Measurements from ENCODE around the gene ORAI1.
"Not testable (repeated sequence)": the region's sequence is repeated elsewhere in the genome, so short reads cannot be mapped to it uniquely, and the experiment has no call there.

Gene ORAI1

DNA sequence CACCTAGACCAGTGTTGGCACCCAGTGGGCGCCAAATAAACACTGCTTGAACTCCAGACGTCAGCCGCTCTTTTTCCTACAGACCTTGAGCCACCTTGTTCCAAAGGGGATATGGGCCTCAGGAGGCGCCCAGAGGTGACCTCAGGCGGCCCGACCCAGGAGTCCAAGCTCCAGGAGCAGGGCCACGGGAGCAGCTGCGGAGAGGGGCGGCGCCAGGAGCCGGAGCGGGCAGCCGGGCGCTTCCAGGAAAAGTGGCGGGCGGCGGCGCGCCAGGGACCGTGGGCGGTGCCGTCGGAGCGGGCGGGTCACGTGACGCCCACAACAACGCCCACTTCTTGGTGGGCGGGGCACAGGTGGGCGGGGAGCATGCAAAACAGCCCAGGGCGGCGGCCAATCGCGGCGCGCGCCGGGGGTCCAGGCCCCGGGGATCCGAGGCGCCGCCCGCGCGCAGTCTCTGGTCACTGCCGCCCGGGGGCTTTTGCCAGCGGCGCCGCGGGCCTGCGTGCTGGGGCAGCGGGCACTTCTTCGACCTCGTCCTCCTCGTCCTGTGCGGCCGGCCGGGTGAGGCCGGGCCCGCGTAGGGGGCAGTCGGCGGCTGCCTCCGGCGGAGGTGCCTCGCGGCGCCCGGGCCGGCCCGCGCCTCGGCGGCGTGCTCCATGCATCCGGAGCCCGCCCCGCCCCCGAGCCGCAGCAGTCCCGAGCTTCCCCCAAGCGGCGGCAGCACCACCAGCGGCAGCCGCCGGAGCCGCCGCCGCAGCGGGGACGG lies at the start of gene ORAI1:
TSS of gene ORAI1 (plus strand) at position 444 of the 766 bp plus-strand sequence.
- in situ Hi-C loops (cut with MboI; ENCODE audit: low sequenced_read_pairs) = no loop called here

DNA sequence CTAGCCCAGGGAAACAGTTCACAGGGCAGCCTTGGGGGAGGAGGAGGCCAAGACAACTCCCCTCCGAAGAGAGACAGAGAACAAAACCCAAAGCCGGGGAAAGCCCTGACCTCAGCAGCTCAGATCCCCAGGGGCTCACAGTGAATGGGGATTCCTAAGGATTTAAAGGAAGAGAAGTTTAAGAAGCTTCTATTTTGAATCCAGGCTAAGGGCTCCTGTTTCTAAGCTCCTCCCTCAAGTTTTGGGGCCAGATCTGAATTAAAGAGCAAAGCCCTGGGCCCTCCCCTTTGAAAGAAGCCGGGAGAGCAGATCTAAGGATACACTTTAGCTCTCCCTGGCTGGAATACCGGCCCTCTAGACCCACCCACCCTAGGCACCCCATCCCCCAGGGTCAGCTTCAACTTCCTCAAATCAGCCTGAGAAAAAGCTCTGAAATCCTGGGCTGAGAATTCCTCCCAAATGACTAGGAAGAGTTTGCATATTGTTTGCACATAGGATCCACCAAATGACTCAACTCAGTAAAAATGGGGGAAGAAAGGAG lies 49.4 kb upstream of the ORAI1 start:
- in situ Hi-C loops (cut with MboI; ENCODE audit: low sequenced_read_pairs) = no loop called here

- in situ Hi-C loops (cut with MboI; ENCODE audit: low sequenced_read_pairs) = no loop called here
These were observed 48.7 kb upstream of the ORAI1 start for GRCh38 chr12:121577443-121578180.

- in situ Hi-C loops (cut with MboI; ENCODE audit: low sequenced_read_pairs) = no loop called here
These were observed 47.8 kb upstream of the ORAI1 start for GRCh38 chr12:121578230-121579189.

- in situ Hi-C loops (cut with MboI; ENCODE audit: low sequenced_read_pairs) = no loop called here
These were observed 47.0 kb upstream of the ORAI1 start for GRCh38 chr12:121579190-121579791.

GRCh38 chr12:121579981-121580868 lies 46.1 kb upstream of the ORAI1 start:
- in situ Hi-C loops (cut with MboI; ENCODE audit: low sequenced_read_pairs) = no loop called here

- in situ Hi-C loops (cut with MboI; ENCODE audit: low sequenced_read_pairs) = no loop called here
These were observed 45.2 kb upstream of the ORAI1 start, which contains the start of gene KDM2B for GRCh38 chr12:121580959-121581685. KDM2B (minus strand) TSS chr12:121581023; CDS start chr12:121580911, 112 bp downstream.

- in situ Hi-C loops (cut with MboI; ENCODE audit: low sequenced_read_pairs) = no loop called here
These were observed 44.5 kb upstream of the ORAI1 start for GRCh38 chr12:121581686-121582429.

DNA sequence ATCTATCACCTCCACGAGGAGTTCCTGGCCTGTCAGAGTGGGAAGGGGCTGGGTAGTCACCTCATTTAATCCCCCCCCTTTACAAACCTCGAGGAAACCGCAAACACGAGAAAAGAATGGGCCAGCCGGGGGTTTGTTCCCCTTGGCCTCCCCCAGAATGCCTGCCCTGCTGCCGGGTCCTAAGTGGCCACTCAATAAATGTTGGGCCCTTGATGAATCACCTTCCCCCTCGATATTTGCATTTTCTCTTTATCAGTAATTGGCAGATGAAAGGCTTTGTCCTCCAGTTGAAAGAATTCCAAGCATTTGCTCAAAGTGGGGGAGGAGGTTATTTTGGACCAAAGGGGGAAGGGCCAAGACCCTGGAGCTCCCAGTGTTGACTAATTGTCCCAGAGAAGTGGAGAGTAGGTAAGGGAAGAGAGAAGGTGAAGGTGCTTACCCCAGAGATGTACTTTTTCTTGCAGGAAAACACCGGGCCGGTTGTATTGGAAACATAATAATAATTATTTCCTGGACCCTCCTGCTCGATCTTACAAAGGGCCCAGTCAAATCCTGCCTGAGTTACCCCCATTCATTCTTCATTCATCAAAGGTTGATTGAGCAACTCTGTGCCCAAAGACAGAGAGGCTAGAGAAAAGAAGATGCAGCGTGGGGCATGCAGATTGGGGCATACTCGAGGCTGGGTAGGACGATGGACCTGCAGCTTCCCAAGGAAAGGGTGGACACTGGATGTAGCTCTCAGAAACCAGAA lies 43.6 kb upstream of the ORAI1 start:
- in situ Hi-C loops (cut with MboI; ENCODE audit: low sequenced_read_pairs) = no loop called here

GRCh38 chr12:121583334-121583661 lies 43.0 kb upstream of the ORAI1 start:
- in situ Hi-C loops (cut with MboI; ENCODE audit: low sequenced_read_pairs) = not testable (repeated sequence)

DNA sequence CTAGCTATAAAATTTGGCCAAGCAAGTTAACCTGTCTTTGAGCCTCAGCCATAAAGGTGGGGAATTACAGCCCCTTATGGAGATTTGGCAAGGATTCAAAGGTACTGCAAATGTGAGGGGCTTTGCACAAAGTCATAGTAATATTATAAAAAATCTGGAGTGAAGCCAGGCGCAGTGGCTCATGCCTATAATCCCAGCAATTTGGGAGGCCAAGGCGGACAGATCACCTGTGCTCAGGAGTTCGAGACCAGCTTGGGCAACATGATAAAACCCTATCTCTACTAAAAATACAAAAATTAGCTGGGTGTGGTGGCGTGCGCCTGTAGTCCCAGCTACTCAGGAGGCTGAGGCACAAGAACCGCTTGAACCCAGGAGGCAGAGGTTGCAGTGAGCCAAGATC lies 41.4 kb upstream of the ORAI1 start:
- in situ Hi-C loops (cut with MboI; ENCODE audit: low sequenced_read_pairs) = not testable (repeated sequence)

DNA sequence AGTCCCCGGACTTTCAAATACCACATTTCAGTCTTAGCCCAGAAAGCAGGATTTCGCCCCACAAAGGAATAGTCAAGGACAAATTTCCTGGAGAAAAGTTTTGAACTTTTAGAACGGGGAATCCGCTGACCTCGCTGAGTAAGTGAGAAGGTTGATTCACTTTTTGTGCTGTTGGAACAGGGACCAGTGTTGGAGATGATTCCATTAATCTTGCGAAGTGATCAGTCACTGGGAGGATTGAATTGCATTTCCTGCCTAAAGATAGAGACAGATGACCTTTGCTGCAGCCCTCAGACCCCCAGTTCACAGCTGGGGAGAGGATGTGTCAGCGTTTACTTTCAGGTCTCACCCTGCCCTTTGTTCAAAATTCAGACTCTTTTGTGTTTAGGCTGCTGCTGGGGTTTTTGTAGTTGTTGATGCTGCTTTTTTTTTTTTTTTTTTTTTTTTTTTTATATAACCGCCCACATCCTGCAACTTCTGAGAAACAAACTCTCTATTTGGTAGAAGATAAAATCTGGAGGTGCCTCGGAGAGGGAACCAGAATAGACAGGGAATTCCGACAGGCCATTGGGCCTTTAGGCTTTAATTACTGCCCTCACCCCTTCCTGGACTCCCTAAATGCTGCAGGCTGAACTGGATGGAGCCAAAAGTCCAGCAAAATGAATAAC lies 35.7 kb upstream of the ORAI1 start:
- in situ Hi-C loops (cut with MboI; ENCODE audit: low sequenced_read_pairs) = no loop called here

GRCh38 chr12:121592320-121592719 lies 34.0 kb upstream of the ORAI1 start:
- in situ Hi-C loops (cut with MboI; ENCODE audit: low sequenced_read_pairs) = no loop called here

DNA sequence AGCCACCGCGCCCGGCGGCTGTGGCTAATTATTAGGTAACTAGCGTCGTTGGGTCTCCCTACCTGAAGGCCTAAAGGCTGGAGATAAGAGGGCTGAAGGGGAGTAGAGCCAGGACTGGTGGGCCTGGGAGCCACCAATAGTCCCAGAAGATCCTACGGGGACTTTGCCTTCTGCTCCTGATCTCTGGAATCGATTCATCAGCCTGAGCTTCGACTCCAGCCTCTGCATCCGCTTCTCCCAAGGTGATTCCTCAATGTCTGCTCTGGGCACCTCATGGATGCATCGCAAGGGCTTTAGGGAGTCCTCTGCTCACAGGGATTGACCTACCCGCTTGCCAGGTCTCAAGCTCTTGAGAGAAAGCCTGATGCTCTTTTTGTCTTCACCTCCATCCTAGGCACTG lies 30.8 kb upstream of the ORAI1 start:
- in situ Hi-C loops (cut with MboI; ENCODE audit: low sequenced_read_pairs) = no loop called here

- in situ Hi-C loops (cut with MboI; ENCODE audit: low sequenced_read_pairs) = no loop called here
These were observed 29.8 kb upstream of the ORAI1 start for GRCh38 chr12:121596526-121596925.

DNA sequence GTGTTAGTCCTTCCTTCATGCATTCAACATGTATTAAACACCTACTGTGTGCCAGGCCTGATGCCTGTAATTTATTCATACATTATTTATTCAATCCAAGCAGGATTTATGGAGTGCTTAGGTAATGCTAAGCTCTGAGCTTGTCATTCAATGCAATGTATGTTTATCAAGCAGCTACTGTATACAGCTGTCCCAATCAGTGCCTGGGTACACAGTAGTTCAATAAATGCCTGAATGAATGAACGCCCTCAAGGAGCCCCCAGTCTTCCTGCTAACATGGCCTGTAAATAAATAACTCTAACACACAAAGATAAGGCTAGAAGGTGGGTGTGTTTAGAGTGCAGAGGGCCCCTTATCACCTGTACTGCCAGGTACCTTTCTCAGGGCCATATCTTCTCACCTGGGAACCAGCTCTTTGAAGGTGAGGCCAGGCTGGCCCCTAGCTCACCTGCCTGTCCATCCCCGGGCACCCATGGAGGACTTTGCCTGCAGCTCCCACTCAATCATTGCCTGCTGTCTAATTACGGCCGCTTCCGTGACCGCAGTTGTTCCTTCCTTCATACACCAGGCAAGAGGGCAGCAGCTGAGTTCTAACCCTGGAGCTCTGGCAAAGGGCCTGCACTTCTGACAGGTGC lies 25.5 kb upstream of the ORAI1 start:
- in situ Hi-C loops (cut with MboI; ENCODE audit: low sequenced_read_pairs) = no loop called here

Data from HL-60/S4 treated with retinoic acid at 250 ng/mL for 4 days and 3 days (cell line).